AG10803 (cell line): Measurements from ENCODE around the gene DPH1.

Experiments
- DNase-seq: peaks from one replicate; pipeline ENCODE4 v3.0.0; 2010; ENCODE audit warnings: low read depth
- H3K4me3 ChIP-seq: 2 replicates; pipeline ENCODE4 v1.5.1; 2011; ENCODE audit warnings: mild to moderate bottlenecking, low read length, control low read depth
- TF ChIP-seq, protein P1 (sequence below): conservative IDR thresholded peaks from 2 replicates; pipeline ENCODE4 v1.5.1; 2011; ENCODE audit warnings: mild to moderate bottlenecking, low read length, control low read depth, inconsistent platforms

Gene DPH1

DNA sequence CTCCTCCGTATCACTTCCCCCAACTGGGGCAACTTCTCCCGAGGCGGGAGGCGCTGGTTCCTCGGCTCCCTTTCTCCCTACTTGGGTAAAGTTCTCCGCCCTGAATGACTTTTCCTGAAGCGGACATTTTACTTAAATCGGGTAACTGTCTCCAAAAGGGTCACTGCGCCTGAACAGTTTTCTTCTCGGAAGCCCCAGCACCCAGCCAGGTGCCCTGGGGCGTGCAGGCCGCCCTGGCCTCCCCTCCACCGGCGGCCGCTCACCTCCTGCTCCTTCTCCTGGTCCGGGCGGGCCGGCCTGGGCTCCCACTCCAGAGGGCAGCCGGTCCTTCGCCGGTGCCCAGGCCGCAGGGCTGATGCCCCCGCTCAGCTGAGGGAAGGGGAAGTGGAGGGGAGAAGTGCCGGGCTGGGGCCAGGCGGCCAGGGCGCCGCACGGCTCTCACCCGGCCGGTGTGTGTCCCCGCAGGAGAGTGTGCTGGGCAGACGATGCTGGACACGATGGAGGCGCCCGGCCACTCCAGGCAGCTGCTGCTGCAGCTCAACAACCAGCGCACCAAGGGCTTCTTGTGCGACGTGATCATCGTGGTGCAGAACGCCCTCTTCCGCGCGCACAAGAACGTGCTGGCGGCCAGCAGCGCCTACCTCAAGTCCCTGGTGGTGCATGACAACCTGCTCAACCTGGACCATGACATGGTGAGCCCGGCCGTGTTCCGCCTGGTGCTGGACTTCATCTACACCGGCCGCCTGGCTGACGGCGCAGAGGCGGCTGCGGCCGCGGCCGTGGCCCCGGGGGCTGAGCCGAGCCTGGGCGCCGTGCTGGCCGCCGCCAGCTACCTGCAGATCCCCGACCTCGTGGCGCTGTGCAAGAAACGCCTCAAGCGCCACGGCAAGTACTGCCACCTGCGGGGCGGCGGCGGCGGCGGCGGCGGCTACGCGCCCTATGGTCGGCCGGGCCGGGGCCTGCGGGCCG lies 26.5 kb downstream of the DPH1 start:
- DNase-seq, result peak; percentile 43
- TF ChIP-seq, protein P1, sequence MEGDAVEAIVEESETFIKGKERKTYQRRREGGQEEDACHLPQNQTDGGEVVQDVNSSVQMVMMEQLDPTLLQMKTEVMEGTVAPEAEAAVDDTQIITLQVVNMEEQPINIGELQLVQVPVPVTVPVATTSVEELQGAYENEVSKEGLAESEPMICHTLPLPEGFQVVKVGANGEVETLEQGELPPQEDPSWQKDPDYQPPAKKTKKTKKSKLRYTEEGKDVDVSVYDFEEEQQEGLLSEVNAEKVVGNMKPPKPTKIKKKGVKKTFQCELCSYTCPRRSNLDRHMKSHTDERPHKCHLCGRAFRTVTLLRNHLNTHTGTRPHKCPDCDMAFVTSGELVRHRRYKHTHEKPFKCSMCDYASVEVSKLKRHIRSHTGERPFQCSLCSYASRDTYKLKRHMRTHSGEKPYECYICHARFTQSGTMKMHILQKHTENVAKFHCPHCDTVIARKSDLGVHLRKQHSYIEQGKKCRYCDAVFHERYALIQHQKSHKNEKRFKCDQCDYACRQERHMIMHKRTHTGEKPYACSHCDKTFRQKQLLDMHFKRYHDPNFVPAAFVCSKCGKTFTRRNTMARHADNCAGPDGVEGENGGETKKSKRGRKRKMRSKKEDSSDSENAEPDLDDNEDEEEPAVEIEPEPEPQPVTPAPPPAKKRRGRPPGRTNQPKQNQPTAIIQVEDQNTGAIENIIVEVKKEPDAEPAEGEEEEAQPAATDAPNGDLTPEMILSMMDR, result no peak
- peak overlapping the region; percentile 62 for H3K4me3 ChIP-seq

GRCh38 chr17:2057175-2057759 lies 27.3 kb downstream of the DPH1 start:
- TF ChIP-seq, protein P1, result no peak
- no peak overlapping the region for H3K4me3 ChIP-seq

GRCh38 chr17:2057760-2058585 lies 28.0 kb downstream of the DPH1 start:
- TF ChIP-seq, protein P1, result no peak
- no peak for DNase-seq
- no peak overlapping the region; the same call in 1 of the 2 replicates for H3K4me3 ChIP-seq

More at GRCh38 chr17:2057175-2057759, 27.3 kb downstream of the DPH1 start:
- DNase-seq, result no peak

DNA sequence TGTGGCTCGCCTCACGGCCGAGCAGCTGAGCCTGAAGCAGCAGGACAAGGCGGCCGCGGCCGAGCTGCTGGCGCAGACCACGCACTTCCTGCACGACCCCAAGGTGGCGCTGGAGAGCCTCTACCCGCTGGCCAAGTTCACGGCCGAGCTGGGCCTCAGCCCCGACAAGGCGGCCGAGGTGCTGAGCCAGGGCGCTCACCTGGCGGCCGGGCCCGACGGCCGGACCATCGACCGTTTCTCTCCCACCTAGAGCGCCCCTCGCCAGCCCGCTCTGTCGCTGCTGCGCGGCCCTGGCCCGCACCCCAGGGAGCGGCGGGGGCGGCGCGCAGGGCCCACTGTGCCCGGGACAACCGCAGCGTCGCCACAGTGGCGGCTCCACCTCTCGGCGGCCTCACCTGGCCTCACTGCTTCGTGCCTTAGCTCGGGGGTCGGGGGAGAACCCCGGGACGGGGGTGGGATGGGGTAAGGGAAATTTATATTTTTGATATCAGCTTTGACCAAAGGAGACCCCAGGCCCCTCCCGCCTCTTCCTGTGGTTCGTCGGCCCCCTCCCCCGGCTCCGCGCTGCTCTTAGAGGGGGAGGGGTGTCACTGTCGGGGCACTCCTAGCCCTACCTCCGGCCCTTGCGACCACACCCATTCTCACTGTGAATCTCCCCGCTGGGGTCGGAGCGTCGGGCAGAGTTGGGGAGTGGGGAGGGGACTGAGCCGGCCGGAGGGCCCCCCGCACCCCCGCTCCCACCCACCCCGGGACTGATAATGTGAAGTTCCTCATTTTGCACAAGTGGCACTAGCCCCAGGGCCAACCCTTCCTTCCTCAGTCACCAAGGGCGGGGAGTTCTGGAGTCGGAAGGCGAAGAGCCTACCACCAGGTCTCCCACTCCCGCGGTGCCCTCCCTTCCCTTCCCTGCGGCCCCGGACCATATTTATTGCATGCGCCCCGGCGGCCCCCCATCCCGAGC lies 28.9 kb downstream of the DPH1 start:
- H3K4me3 ChIP-seq, result no peak overlapping the region
- TF ChIP-seq, protein P1, result peak; percentile 41

DNA sequence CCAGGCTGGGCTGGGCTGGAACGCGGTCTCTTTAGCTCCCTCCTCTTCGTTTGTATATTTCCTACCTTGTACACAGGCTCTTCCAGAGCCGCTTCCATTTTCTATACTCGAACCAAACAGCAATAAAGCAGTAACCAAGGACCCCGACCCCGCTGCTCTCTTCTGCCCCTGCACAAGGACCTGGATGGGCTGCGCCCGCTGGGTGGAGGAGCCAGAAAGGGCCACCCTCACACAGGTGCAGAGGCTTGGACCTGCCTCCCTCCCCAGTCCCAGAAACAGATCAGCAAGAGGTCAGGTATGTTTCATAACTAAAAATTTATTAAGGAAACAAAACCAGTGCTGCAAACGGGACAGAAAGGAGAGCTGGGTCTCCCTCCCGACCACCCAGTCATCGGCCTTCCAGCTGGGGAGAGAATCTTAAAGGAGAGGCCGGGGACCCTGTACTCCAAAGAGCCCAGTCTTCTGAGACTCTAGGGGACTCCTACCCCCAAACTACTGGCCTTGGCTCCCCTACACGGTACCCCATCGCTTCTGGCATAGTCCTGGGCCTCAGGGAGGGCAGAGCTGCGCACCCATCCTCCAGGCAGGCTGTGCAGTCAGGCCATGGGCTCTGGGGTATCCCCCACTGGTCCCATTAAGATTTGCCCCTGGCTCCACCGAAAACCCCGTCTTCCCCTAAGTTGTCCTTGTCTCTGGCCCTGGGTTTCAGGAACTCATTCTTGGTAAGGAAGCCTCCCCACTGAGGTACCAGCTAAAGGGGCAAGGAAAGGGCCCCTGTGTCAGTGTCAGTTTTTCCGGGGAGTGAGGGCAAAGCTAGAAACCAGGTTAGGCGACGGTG lies 29.8 kb downstream of the DPH1 start:
- TF ChIP-seq, protein P1, result no peak
- DNase-seq, result no peak
- H3K4me3 ChIP-seq, result no peak overlapping the region

More for the DNA sequence above, 28.9 kb downstream of the DPH1 start:
- no peak for DNase-seq
